ENCODE results near the gene MALL. TPM values are rescaled to one million over a fixed set of nuclear protein-coding genes. Genes with fewer than 3 reads are reported as not detected.

MALL gene
- total and polyA plus RNA-seq, 4 donors: 41.5 to 123 (median 109) TPM

DNA sequence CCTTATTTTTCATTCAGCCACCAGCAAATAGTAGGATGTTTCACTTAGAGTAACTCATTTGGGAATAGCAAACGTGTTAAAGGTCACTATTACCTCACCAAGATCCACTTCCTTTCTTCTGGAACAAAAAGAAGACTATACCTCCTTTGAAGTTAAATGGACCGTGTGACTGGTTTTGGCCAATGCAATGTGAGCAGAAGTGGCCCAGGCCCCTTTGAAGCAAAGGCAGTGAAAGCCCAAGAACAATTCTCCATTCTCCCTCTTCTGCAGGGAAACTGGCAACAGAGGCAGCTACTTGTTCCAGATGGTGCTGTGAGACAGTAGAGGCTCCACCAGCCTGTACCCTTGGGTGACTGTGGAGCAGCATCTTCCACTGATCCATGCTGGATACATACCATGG, 11.3 kb upstream of the MALL start:
- Histone ChIP-seq H3K27ac (ENCODE audit: low read depth in 1 of 2, low read length in 1 of 2) (no peak overlapping the region), H3K36me3 (ENCODE audit: control insufficient read depth in 4 of 4, insufficient read depth in 4 of 4, low read length in 4 of 4) (peaks cover 0 to 6% (median 3%) of the 10 kb centered on the region in 4 donors), H3K4me3 (no peak overlapping the region), H3K4me1 (ENCODE audit: control insufficient read depth in 5 of 5, insufficient read depth in 5 of 5, low read length in 5 of 5) (peaks cover 0 to 3% (median 0%) of the 10 kb centered on the region in 5 donors), H3K27me3 (ENCODE audit: control insufficient read depth in 3 of 3, insufficient read depth in 3 of 3, low read length in 2 of 3) (no peaks in the 10 kb centered on the region), H3K9me3 (ENCODE audit: control insufficient read depth in 4 of 4, insufficient read depth in 3 of 4, low read length in 3 of 4) (no peaks in the 10 kb centered on the region), H3K9ac (ENCODE audit: insufficient read depth in 1 of 2, low read length in 2 of 2) (no peak overlapping the region)
- ATAC-seq (ENCODE audit: insufficient read depth, low FRiP score): no peak
- WGBS, 2 donors: 61 to 70% methylated on average over 2 of the region's 2 CpGs
- no peak for TF ChIP-seq CTCF (IDR thresholded peaks at IDR 0.05; ENCODE audit: control extremely low read depth, extremely low read depth)
- no peak for DNase-seq

DNA sequence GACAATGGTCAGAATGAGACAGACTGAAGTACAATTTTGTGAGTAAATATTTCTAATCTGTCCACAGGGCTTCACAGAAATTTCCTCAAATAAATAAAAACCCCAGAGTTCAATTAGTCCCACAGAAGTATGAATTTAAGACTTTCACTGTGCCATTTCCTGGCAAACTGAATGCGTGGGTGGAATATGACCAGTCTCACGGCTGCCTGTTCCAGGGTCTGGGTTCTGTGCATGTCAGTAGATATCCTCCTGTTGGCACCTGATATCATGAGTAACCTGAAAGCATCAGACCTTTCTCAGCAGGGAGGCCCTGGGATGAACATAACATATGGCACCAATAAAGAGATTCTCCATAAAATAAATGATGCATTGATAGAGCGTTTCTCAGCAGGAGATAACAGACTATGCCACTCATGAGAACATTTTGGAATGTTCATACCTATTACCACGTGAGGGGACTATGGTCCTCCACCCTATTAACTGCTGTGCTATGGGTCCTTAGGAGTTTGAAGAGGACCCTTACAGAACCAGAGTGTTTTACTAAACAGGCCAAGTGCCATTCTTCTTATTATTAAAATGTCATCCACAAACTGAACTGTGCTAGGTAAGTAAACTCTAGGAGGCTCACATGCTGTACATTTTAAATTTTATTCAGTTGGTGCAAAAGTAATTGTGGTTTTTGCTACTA, 10.6 kb upstream of the MALL start:
- H3K36me3 ChIP-seq (ENCODE audit: control insufficient read depth in 4 of 4, insufficient read depth in 4 of 4, low read length in 4 of 4): peaks cover 0 to 6% (median 3%) of the 10 kb centered on the region in 4 donors
- DNase-seq (peak in 1 of 3 donors; percentile 12), ATAC-seq (ENCODE audit: insufficient read depth, low FRiP score) (peak; percentile 23)
- H3K9ac ChIP-seq (ENCODE audit: insufficient read depth in 1 of 2, low read length in 2 of 2): no peak overlapping the region
- TF ChIP-seq CTCF (IDR thresholded peaks at IDR 0.05; ENCODE audit: control extremely low read depth, extremely low read depth): no peak
- H3K4me3 ChIP-seq: no peak overlapping the region
- H3K27me3 ChIP-seq (ENCODE audit: control insufficient read depth in 3 of 3, insufficient read depth in 3 of 3, low read length in 2 of 3): no peaks in the 10 kb centered on the region
- no peaks in the 10 kb centered on the region for H3K9me3 ChIP-seq (ENCODE audit: control insufficient read depth in 4 of 4, insufficient read depth in 3 of 4, low read length in 3 of 4)
- WGBS, 2 donors: 71 to 90% methylated on average over 4 of the region's 4 CpGs
- no peak overlapping the region for H3K27ac ChIP-seq (ENCODE audit: low read depth in 1 of 2, low read length in 1 of 2)
- H3K4me1 ChIP-seq (ENCODE audit: control insufficient read depth in 5 of 5, insufficient read depth in 5 of 5, low read length in 5 of 5): peaks cover 0 to 5% (median 0%) of the 10 kb centered on the region in 5 donors

- H3K4me1 ChIP-seq (ENCODE audit: control insufficient read depth in 5 of 5, insufficient read depth in 5 of 5, low read length in 5 of 5): peaks cover 0 to 9% (median 2%) of the 10 kb centered on the region in 5 donors
- DNase-seq (peak in 1 of 3 donors; percentile 45), ATAC-seq (ENCODE audit: insufficient read depth, low FRiP score) (no peak)
- no peaks in the 10 kb centered on the region for H3K27me3 ChIP-seq (ENCODE audit: control insufficient read depth in 3 of 3, insufficient read depth in 3 of 3, low read length in 2 of 3)
- peaks cover 0 to 2% (median 0%) of the 10 kb centered on the region in 4 donors for H3K36me3 ChIP-seq (ENCODE audit: control insufficient read depth in 4 of 4, insufficient read depth in 4 of 4, low read length in 4 of 4)
- no peak overlapping the region for H3K4me3 ChIP-seq
- 75 to 90% methylated on average over 6 of the region's 6 CpGs for WGBS, 2 donors
- TF ChIP-seq CTCF (IDR thresholded peaks at IDR 0.05; ENCODE audit: control extremely low read depth, extremely low read depth): no peak
- no peaks in the 10 kb centered on the region for H3K9me3 ChIP-seq (ENCODE audit: control insufficient read depth in 4 of 4, insufficient read depth in 3 of 4, low read length in 3 of 4)
- H3K27ac ChIP-seq (ENCODE audit: low read depth in 1 of 2, low read length in 1 of 2): peak overlapping the region in 1 of 2 donors; percentile 17
- H3K9ac ChIP-seq (ENCODE audit: insufficient read depth in 1 of 2, low read length in 2 of 2): no peak overlapping the region
Observed at GRCh38 chr2:110124939-110125691, 9.5 kb upstream of the MALL start.
